Amniotic stem cell (primary cell): ENCODE results near the gene BLTP1.
"Not testable (repeated sequence)": the region's sequence is repeated elsewhere in the genome, so short reads cannot be mapped to it uniquely, and the experiment has no call there.

Experiments
- DNase-seq: peaks from one replicate; lab custom pipeline; 2025; lab: John Stamatoyannopoulos, UW

Gene BLTP1, protein sequence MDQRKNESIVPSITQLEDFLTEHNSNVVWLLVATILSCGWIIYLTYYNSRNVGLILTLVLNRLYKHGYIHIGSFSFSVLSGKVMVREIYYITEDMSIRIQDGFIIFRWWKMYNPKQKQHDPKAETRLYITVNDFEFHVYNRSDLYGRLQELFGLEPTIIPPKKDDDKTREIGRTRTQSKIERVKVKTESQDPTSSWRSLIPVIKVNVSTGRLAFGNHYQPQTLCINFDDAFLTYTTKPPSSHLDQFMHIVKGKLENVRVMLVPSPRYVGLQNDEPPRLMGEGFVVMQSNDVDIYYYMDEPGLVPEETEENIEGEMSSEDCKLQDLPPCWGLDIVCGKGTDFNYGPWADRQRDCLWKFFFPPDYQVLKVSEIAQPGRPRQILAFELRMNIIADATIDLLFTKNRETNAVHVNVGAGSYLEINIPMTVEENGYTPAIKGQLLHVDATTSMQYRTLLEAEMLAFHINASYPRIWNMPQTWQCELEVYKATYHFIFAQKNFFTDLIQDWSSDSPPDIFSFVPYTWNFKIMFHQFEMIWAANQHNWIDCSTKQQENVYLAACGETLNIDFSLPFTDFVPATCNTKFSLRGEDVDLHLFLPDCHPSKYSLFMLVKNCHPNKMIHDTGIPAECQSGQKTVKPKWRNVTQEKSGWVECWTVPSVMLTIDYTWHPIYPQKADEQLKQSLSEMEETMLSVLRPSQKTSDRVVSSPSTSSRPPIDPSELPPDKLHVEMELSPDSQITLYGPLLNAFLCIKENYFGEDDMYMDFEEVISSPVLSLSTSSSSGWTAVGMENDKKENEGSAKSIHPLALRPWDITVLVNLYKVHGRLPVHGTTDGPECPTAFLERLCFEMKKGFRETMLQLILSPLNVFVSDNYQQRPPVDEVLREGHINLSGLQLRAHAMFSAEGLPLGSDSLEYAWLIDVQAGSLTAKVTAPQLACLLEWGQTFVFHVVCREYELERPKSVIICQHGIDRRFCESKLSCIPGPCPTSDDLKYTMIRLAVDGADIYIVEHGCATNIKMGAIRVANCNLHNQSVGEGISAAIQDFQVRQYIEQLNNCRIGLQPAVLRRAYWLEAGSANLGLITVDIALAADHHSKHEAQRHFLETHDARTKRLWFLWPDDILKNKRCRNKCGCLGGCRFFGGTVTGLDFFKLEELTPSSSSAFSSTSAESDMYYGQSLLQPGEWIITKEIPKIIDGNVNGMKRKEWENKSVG (N-terminal part only)

DNA sequence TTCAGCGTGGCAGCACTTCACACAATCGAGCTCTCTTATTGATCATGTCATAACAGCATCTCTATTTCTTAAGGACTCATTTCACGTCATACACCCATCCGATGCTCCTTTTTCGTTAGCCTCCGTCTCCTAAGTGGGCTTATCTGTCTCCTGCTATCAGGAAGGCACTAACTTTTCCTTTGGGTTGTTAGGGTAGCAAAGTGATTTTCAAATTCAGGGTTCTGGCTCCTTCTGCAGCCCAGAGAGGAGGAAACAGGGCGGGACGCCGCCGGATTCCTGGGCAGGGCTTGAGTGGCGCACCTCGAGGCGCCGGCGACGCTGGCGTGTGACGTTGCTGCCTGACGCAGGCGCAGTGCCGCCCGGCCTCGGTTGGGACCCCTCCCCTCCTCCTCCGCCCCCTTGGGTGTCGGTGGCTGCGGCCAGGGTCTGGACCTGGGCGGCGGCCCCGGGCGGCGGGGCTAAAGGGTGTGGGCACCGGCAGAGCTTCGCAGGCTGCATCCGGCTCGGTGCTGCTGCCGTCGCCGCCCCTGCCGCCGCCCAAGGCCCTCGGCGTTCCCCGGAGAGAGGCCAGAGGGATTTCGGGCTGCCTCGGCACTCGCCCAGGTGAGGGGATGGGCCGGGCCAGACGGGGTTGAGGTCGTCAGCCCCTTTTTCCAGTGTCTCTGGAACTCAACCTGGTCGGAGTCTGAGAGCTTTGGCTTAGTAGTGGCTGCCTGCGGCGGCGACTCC, at the start of gene BLTP1:
Gene BLTP1, plus strand, starts transcription at position 350 of the 729 bp plus-strand sequence. CDS start 18,317 bp downstream, outside the sequence.
- DNase-seq = peak; percentile 65

DNA sequence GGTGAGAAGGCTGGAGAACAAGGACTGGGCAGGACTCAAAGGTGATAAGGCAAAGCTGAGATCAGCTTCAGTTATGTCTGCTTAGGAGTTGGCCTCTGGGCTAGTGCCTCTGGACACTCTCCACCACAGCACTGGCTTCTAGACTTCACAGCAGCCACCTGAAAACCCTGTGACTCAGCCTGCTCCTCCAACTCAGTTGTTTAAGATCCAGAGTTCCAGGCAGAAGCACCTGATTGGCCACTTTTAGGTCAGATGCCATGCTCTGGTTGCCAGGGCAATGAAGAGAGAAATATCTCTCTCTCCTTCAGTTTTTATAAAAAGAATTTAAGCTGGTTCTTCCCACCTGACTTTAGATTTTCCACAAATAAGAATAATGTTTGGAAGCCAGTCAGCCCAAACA, 47.9 kb upstream of the BLTP1 start:
- no peak for DNase-seq

- no peak for DNase-seq
Observed at GRCh38 chr4:122107680-122108079, 44.5 kb upstream of the BLTP1 start.

GRCh38 chr4:122110304-122110703, 41.8 kb upstream of the BLTP1 start:
- not testable (repeated sequence) for DNase-seq

DNA sequence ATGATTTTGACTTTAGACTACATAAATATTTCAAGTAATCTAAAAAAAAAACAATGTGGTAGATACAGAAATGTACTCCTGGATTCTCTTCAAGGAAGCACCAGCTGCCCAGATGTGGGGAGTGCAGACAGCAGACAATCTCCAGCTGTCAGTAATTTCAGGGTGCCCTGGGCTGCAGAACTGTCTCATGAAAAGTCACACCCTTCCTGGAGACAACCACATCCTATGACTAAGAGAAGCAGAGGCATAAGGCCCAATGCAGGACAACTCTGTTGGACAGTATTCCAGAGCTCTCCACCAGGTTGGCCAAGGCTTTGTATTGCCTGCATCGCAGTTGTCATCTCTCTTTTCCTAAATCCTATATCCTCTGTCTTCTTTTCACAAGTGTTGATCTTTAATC, 34.4 kb upstream of the BLTP1 start:
- no peak for DNase-seq

DNA sequence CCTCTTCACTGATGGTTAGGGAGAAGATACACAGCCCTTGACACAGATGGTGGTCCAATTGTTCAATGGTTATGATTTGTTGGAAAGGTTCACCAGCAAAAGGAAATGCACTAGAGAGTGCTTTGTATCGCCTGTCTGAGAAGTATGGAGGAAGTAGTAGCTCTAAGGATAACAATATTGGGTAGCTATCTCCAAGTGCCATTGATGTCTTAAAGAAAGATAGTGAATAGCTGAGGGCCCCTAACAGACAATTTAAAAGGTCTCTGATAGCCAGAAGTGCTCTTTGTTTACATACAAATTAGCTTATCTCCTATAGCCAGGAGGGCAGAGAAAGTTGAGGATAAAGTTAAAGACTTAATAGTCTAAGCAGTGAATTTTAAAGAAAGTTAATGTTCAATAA, 33.9 kb upstream of the BLTP1 start:
- DNase-seq = no peak

DNA sequence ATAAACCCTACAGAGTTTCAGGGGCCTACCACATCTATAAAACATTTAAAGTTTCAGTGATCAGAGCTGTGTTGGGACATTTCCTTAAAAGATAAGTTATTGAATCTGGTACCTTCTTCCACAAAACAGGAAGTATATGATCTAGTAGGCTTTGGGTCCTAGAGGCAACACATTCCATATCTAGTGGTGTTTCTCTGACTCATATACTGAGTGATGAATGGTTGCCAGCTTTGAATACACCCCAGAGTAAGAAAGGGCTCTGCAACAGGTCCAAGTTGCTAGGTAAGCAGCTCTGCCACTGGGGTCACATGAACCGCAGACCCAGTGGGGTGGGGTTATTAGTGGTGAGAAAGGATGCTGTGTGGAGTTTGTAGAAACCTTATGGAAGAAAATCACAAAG, 32.4 kb upstream of the BLTP1 start:
- DNase-seq = no peak

DNA sequence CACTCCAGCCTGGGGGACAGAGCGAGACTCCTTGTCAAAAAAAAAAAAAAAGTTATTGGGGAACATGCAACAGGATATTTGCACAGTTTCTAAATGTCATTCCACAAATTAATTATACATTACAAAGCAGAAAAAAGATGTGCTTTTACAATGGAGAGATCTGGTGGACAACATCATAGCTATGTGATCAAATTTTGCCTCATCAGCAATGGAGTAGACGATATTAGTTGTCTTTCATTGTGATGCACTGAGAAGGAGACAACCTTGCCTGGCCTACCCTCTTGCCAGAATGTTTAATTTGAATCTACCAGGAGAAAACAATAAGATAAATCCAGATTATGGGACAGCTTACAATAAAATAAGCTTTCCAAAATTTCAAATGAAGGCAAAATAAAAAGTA, 30.5 kb upstream of the BLTP1 start:
- DNase-seq = no peak

DNA sequence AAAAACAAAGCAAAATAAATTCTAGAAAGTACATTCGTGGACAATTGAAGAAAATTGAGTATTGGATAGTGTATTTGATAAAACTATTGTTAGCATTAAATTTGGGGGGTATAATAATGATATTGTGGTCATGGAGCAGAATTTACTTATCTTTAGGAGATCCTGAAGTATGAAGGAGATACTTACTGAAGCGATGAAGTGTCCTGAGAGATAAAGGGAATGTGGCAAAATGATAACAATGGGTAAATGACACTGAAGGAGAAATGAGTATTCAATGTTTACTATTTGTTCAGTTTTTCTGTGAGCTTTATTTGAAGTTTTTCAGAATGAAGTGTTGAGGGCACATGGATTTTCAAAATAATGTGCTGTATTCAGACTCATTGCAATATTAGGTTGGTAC, 30.0 kb upstream of the BLTP1 start:
- DNase-seq = no peak

DNA sequence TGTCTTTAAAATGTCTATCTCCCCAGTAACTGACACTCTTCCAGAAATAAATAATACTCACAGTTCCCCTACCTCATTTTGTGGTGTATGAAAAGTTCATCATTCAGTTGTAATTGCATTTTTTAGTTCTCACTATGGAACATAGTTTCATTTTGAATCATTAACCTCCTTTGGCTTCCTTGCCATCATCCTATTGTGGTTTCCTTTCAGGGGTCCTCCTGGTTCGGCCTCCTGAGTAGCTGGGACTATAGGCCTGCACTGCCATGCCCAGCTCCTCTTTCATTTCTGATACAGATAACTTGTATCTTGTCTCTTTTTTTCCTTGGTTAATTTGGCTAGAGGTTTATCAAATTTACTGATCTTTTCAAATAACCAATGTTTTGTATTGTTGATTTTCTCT, 23.1 kb upstream of the BLTP1 start:
- no peak for DNase-seq

GRCh38 chr4:122131562-122132157, 20.5 kb upstream of the BLTP1 start:
- DNase-seq = no peak

GRCh38 chr4:122132891-122133290, 19.2 kb upstream of the BLTP1 start:
- DNase-seq = no peak

DNA sequence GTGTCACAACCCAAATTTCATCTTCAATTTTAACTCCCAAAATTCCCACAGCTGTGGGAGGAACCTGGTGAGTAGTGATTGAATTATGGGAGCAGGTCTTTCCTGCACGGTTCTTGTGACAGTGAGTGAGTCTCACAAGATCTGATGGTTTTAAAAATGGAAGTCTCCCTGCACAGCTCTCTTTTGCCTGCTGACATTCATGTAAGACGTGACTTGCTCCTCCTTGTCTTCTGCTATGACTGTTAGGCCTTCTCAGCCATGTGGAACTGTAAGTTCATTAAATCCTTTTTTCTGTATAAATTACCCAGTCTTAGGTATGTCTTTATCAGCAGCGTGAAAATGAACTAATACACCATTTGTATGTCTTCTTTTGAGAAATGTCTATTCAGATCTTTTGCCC, 13.0 kb upstream of the BLTP1 start:
- no peak for DNase-seq

GRCh38 chr4:122140834-122141233, 11.3 kb upstream of the BLTP1 start:
- DNase-seq = no peak

GRCh38 chr4:122142687-122143086, 9.4 kb upstream of the BLTP1 start:
- DNase-seq = no peak

DNA sequence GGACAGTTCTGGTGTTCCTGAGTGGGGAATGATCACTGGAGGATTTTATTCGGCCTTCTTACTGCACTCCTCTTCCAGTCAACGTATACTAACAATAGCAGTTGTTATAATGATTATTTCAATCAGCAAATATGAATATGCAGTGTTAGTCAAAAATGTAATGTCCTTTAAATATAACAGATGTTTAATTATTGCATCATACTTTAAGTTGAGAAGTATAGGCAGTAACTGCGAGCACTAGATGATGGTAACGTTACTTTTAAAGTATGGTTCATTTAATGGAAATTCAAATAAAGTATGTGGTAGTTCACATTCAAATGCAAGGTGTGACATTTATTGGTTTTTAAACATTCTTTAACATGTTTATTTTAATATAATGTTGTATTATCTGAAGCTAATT, 5.5 kb upstream of the BLTP1 start:
- no peak for DNase-seq

DNA sequence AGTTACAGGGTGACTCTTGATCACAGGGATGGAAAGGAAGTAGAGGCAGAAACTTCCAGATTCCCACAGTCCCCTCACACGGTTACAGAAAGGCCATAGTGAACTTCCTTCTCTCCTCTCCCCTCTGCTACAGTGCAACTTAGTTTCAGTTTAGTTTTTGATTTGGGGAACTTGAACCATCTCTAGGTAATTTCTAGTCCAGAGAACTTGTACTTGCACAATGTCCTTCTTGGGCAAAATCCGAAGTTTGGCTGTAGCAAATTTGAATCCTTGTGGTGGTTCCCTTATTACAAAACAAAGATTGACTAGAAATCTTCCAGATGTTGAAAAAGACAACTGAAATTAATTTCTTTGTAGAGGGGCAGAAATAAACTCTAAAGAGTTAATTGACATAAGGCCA, 1.2 kb upstream of the BLTP1 start:
- DNase-seq = no peak

DNA sequence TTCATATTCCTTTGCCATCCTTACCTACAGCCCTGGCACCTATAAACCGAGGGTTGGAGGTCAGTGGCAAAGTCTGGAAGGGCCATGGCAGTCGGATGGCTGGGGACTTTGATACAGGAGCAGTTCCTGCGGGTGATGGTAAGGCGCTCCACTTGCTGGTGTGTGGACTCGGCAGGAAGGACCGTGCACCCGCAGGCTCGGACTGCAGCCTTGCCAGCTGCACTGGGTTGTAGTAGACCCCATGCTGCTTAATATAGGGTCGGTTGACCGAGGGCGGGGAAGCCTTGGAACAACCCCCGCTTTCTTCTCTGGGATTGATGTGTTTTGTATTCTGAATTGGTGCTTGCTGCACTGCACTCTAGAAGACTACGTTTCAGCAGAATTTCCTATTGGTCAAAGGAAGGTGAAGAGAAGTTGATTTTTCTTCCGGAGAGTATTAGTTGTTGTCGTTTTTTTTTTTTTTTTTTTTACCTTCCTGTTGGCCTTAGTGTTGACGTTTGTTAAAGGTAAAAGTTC, 638 bp downstream of the BLTP1 start:
- no peak for DNase-seq

- DNase-seq = no peak
Observed at GRCh38 chr4:122156819-122157218, 4.7 kb downstream of the BLTP1 start.

DNA sequence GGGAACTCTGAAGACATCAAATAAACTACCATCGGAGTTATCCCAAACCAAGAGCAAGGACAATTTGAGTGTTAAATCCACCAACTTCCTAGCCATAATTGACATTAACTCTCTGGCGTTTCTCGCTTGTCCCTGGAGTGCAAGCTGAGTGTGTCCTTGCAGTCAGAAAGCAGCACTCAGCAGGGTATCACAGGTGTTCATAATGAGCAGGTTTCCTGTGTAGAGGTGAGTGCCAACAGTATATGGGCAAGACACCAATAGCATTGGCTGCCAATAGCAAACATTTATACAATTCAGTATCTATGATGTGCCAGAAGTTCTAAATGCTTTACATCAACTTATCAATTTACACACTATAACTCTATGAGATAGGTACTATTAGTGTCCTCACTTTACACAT, 11.2 kb downstream of the BLTP1 start:
- DNase-seq = no peak

GRCh38 chr4:122163767-122164166, 11.6 kb downstream of the BLTP1 start:
- no peak for DNase-seq
